Progenitor cell of endocrine pancreas (in vitro differentiated cells): Measurements from ENCODE around the gene SLC47A2. TPM values are rescaled to one million over a fixed set of nuclear protein-coding genes. Genes with fewer than 3 reads are reported as not detected.
A peak's percentile ranks its signal among the peaks of the same experiment; 100 is the strongest.

Experiments
- DNase-seq: peaks from one replicate; pipeline ENCODE4 v3.0.0; 2021; ENCODE audit warnings: low spot score; ENCODE audit not compliant: unreplicated experiment
- H3K27ac Mint-ChIP-seq: 2 replicates; pipeline ENCODE4 v1.8.0; 2021; ENCODE audit warnings: mild to moderate bottlenecking, moderate library complexity, mixed read lengths
- H3K27me3 Mint-ChIP-seq: 2 replicates; pipeline ENCODE4 v1.8.0; 2021; ENCODE audit warnings: mixed read lengths
- H3K36me3 Mint-ChIP-seq: 2 replicates; pipeline ENCODE4 v1.8.0; 2022; ENCODE audit warnings: mixed read lengths; ENCODE audit not compliant: insufficient read depth
- H3K4me1 Mint-ChIP-seq: 2 replicates; pipeline ENCODE4 v1.8.0; 2021; ENCODE audit warnings: low read depth, mixed read lengths
- H3K4me3 Mint-ChIP-seq: 2 replicates; pipeline ENCODE4 v1.8.0; 2021; ENCODE audit warnings: low read depth, mild to moderate bottlenecking, moderate library complexity, mixed read lengths
- H3K9me3 Mint-ChIP-seq: 2 replicates; pipeline ENCODE4 v1.8.0; 2021; ENCODE audit warnings: low read depth, mixed read lengths
- CTCF ChIP-seq: fragments of 200-600 bp; sonication (generic); IDR thresholded peaks from one replicate; pipeline ENCODE4 v1.5.0; 2021; ENCODE audit warnings: antibody characterized with exemption, mild to moderate bottlenecking; ENCODE audit not compliant: unreplicated experiment
- total RNA-seq: library from RNA; stranded (reverse); gene quantifications from 2 replicates; pipeline ENCODE4 v1.2.1, GENCODE V29; 2021

SLC47A2 gene
- total RNA-seq, 1 donor from 2014 or later, result not detected

GRCh38 chr17:19713462-19713861 is 2.9 kb downstream of the SLC47A2 start:
- no peaks in the 10 kb centered on the region for H3K9me3 Mint-ChIP-seq
- no peaks in the 10 kb centered on the region for H3K4me1 Mint-ChIP-seq
- H3K27me3 Mint-ChIP-seq, result peaks cover 3% of the 10 kb centered on the region
- no peaks in the 10 kb centered on the region for H3K36me3 Mint-ChIP-seq
- H3K4me3 Mint-ChIP-seq, result no peak overlapping the region
- H3K27ac Mint-ChIP-seq, result no peak overlapping the region
- TF ChIP-seq CTCF, result peak; percentile 34
- no peak for DNase-seq

GRCh38 chr17:19712436-19713004 is 3.9 kb downstream of the SLC47A2 start:
- no peaks in the 10 kb centered on the region for H3K36me3 Mint-ChIP-seq
- no peaks in the 10 kb centered on the region for H3K4me1 Mint-ChIP-seq
- H3K27ac Mint-ChIP-seq, result no peak overlapping the region
- TF ChIP-seq CTCF, result no peak
- DNase-seq, result no peak
- no peak overlapping the region for H3K4me3 Mint-ChIP-seq
- no peaks in the 10 kb centered on the region for H3K27me3 Mint-ChIP-seq
- no peaks in the 10 kb centered on the region for H3K9me3 Mint-ChIP-seq

GRCh38 chr17:19709841-19710240 is 6.5 kb downstream of the SLC47A2 start:
- Mint-ChIP-seq H3K4me1 (no peaks in the 10 kb centered on the region), H3K4me3 (no peak overlapping the region), H3K9me3 (no peaks in the 10 kb centered on the region), H3K27me3 (no peaks in the 10 kb centered on the region), H3K27ac (no peak overlapping the region), H3K36me3 (no peaks in the 10 kb centered on the region)
- no peak for TF ChIP-seq CTCF
- no peak for DNase-seq

- DNase-seq, result no peak
- H3K4me3 Mint-ChIP-seq, result no peak overlapping the region
- no peaks in the 10 kb centered on the region for H3K27me3 Mint-ChIP-seq
- no peaks in the 10 kb centered on the region for H3K9me3 Mint-ChIP-seq
- H3K36me3 Mint-ChIP-seq, result no peaks in the 10 kb centered on the region
- H3K27ac Mint-ChIP-seq, result no peak overlapping the region
- TF ChIP-seq CTCF, result no peak
- peaks cover 11% of the 10 kb centered on the region for H3K4me1 Mint-ChIP-seq
Observed at GRCh38 chr17:19708431-19709175, 7.8 kb downstream of the SLC47A2 start.

GRCh38 chr17:19707728-19708221 is 8.6 kb downstream of the SLC47A2 start:
- H3K4me3 Mint-ChIP-seq, result no peak overlapping the region
- no peaks in the 10 kb centered on the region for H3K36me3 Mint-ChIP-seq
- H3K4me1 Mint-ChIP-seq, result peaks cover 13% of the 10 kb centered on the region
- no peak overlapping the region for H3K27ac Mint-ChIP-seq
- no peak for DNase-seq
- TF ChIP-seq CTCF, result no peak
- no peaks in the 10 kb centered on the region for H3K9me3 Mint-ChIP-seq
- H3K27me3 Mint-ChIP-seq, result no peaks in the 10 kb centered on the region
